GM12878 (cell line): ENCODE measurements around the gene TGFB1. TPM values are rescaled to one million over a fixed set of nuclear protein-coding genes. Genes with fewer than 3 reads are reported as not detected.

ENCODE experiments used
- ATAC-seq: fragments of 200-7000 bp; cut with Tn5 transposase; 3 replicates; pipeline ENCODE4 v1.9.1; 2020; ENCODE audit warnings: mild to moderate bottlenecking, moderate library complexity
- BruUV-seq: library from RNA; stranded (reverse); fragments of 400-500 nt; replicated peaks from 2 replicates; lab custom pipeline; 2021; lab: Mats Ljungman, UMichigan
- CTCF ChIA-PET: fragments of 300-600 bp; sonication (Branson Sonifier 250); formaldehyde crosslinking; extraction: SDS; loops from one replicate; lab custom pipeline; 2021; ENCODE audit warnings: inconsistent platforms; lab: Yijun Ruan, JAX
- POLR2A ChIA-PET: fragments of 350-600 bp; formaldehyde crosslinking; extraction: SDS; loops from one replicate; lab custom pipeline; 2021; ENCODE audit warnings: inconsistent platforms; lab: Charles Lee
- RAD21 ChIA-PET: fragments of 300-600 bp; sonication (Branson Sonifier 250); formaldehyde crosslinking; loops from one replicate; lab custom pipeline; 2023; ENCODE audit warnings: antibody characterized with exemption; ENCODE audit not compliant: unreplicated experiment; lab: Charles Lee
- SMC1A ChIA-PET: fragments of 300-600 bp; sonication (Branson Sonifier 250); formaldehyde crosslinking; loops from one replicate; lab custom pipeline; 2023; ENCODE audit not compliant: unreplicated experiment, uncharacterized antibody; lab: Charles Lee
- DNase-seq: peaks from one replicate; pipeline ENCODE4 v3.0.0-alpha.2; 2011; ENCODE audit warnings: low read depth, low spot score
- FAIRE-seq: peaks from 3 replicates; lab custom pipeline; 2011; peaks lifted over from hg19 to GRCh38; lab: Jason Lieb, UNC
- H2AFZ ChIP-seq: 2 replicates; pipeline ENCODE4 v1.6.0; 2011; ENCODE audit warnings: low read depth, low read length, control low read depth; ENCODE audit not compliant: control insufficient read depth
- H3K27ac ChIP-seq: 2 replicates; pipeline ENCODE4 v1.5.1; 2011; ENCODE audit warnings: control low read depth; ENCODE audit not compliant: control insufficient read depth, insufficient read depth
- H3K27me3 ChIP-seq, 2 experiments: replicated peaks in 1 of 2; 2 replicates each; pipeline versions ENCODE4 v1.6.0 to v1.6.1; 2011; ENCODE audit warnings: low read length in 1 of 2; ENCODE audit not compliant: control insufficient read depth in 2 of 2, insufficient read depth in 2 of 2
- H3K36me3 ChIP-seq, 2 experiments: 2 replicates each; pipeline ENCODE4 v1.5.1; 2011; ENCODE audit warnings: low read length in 1 of 2; ENCODE audit not compliant: control insufficient read depth in 2 of 2, insufficient read depth in 2 of 2
- H3K4me1 ChIP-seq: 2 replicates; pipeline ENCODE4 v1.6.1; 2011; ENCODE audit warnings: mild to moderate bottlenecking, low read length, moderate library complexity, mixed read lengths; ENCODE audit not compliant: control insufficient read depth, insufficient read depth
- H3K4me2 ChIP-seq: 2 replicates; pipeline ENCODE4 v1.6.0; 2011; ENCODE audit warnings: control low read depth; ENCODE audit not compliant: control insufficient read depth, insufficient read depth
- H3K4me3 ChIP-seq: fragments of 200-600 bp; sonication (generic); 2 replicates; pipeline ENCODE4 v1.5.1; 2016
- H3K79me2 ChIP-seq: 2 replicates; pipeline ENCODE4 v1.6.0; 2011; ENCODE audit warnings: low read length; ENCODE audit not compliant: control insufficient read depth, insufficient read depth
- H3K9ac ChIP-seq: 2 replicates; pipeline ENCODE4 v1.8.0; 2011; ENCODE audit warnings: low read length, control low read depth, mixed read lengths; ENCODE audit not compliant: control insufficient read depth, insufficient read depth
- H3K9me3 ChIP-seq: replicated peaks from 3 replicates; pipeline ENCODE4 v1.5.1; 2011; ENCODE audit warnings: mild to moderate bottlenecking, low read length; ENCODE audit not compliant: control insufficient read depth, insufficient read depth
- H4K20me1 ChIP-seq: 2 replicates; pipeline ENCODE4 v1.6.0; 2011; ENCODE audit not compliant: control insufficient read depth, insufficient read depth
- JUND ChIP-seq: IDR thresholded peaks from 2 replicates; pipeline ENCODE4 v1.6.1; 2012; ENCODE audit warnings: low read depth, mild to moderate bottlenecking, low read length, improper control_type of control experiment, moderate library complexity
- KAT2A ChIP-seq: conservative IDR thresholded peaks from 2 replicates; pipeline ENCODE4 v1.6.1; 2011; ENCODE audit warnings: low read depth, low read length; ENCODE audit not compliant: control insufficient read depth
- ZNF384 ChIP-seq: IDR thresholded peaks from 2 replicates; pipeline ENCODE4 v1.6.1; 2012; ENCODE audit warnings: low read depth, mild to moderate bottlenecking, low read length, improper control_type of control experiment, borderline replicate concordance
- WGBS: methylation state at CpG from one replicate; pipeline ENCODE4 v1.1.6; 2016; ENCODE audit warnings: low lambda C conversion rate; ENCODE audit not compliant: insufficient replicate concordance, insufficient coverage; ENCODE audit errors: missing lambda C conversion rate; 5-methylcytosine and 5-hydroxymethylcytosine counted together
- in situ Hi-C: fragments of 300-500 bp; cut with MboI; formaldehyde crosslinking; loops from 9 replicates; pipeline ENCODE4 v1.14.3; 2018; ENCODE audit warnings: mixed read lengths
- intact Hi-C: fragments of 100-400 bp; cut with micrococcal nuclease; formaldehyde crosslinking; loops from one replicate; pipeline ENCODE4 v1.14.2; 2022; ENCODE audit not compliant: unreplicated experiment
- polyA plus RNA-seq, 11 experiments: library from polyadenylated mRNA; depleted of rRNA in 4 of 11; unstranded in 6 of 11; stranded (reverse) in 5 of 11; fragments of >200 nt; fragmentation: Nextera tagmentation in 4 of 11; fragmentation: Illumina TruSeq in 1 of 11; extraction: Ambion mirVana in 4 of 11; extraction: Trizol in 1 of 11; gene quantifications; 1 replicate in 1 of 11; 2 replicates in 10 of 11; pipeline versions ENCODE4 v1.2.1 to v1.2.3, GENCODE V29; 2011 to 2016; ENCODE audit warnings: inconsistent platforms in 2 of 11, missing spikeins in 2 of 11, low read depth in 1 of 11
- total RNA-seq, 4 experiments: library from RNA; depleted of rRNA in 3 of 4; stranded (reverse); fragments of >200 nt in 3 of 4; fragmentation: Illumina TruSeq in 1 of 4; extraction: Trizol in 1 of 4; gene quantifications; 2 replicates each; pipeline versions ENCODE4 v1.2.1 to v1.2.3, GENCODE V29; 2013 to 2021

Gene TGFB1
- total and polyA plus RNA-seq, 10 of the 15 experiments (the other 5 are each of a cell fraction or from before 2014, with no cell fraction given): 0.23 to 120 (median 10.9) TPM

- no peak overlapping the region for H2AFZ ChIP-seq
- no peaks in the 10 kb centered on the region; a peak in 1 of 4 replicates for H3K36me3 ChIP-seq
- TF ChIP-seq KAT2A (no peak), ZNF384 (peak; percentile 65; the same call in 1 of the 2 replicates)
- ATAC-seq (no peak), FAIRE-seq (no peak), DNase-seq (no peak)
- H3K9me3 ChIP-seq: no peaks in the 10 kb centered on the region
- ChIA-PET SMC1A (interaction anchor here (1.2 to 1.3 kb wide), 2 partner anchors 9 to 32 kb away, joined by 4 to 5 read pairs; no protein-coding TSS in a partner anchor), POLR2A (interaction anchor here (0.6 to 1.4 kb wide), 5 partner anchors 9 to 752 kb away, joined by 3 to 6 read pairs (median 4); partner anchors contain the start of gene B9D2), CTCF (interaction anchor here (0.9 to 1.4 kb wide), 3 partner anchors 9 to 41 kb away, joined by 3 read pairs; no protein-coding TSS in a partner anchor), RAD21 (no interaction called here)
- intact Hi-C loops (loop anchor here (5.0 kb wide), 1 partner anchor 137 kb away; the partner anchor contains the start of gene HNRNPUL1), in situ Hi-C loops (no loop called here)
- WGBS: 48% methylated on average over 3 of the region's 3 CpGs
- peak overlapping the region; percentile 89 for H3K4me2 ChIP-seq
- peaks cover 13% of the 10 kb centered on the region for H3K4me1 ChIP-seq
- no TSS peak for BruUV-seq
- no peaks in the 10 kb centered on the region for H3K27me3 ChIP-seq
- H4K20me1 ChIP-seq: no peaks in the 10 kb centered on the region
- peak overlapping the region; percentile 99 for H3K9ac ChIP-seq
- H3K79me2 ChIP-seq: peaks cover 47% of the 10 kb centered on the region
- peak overlapping the region; percentile 79 for H3K4me3 ChIP-seq
- no peak overlapping the region for H3K27ac ChIP-seq
Observed at GRCh38 chr19:41399091-41399490, 45.4 kb upstream of the TGFB1 start.

GRCh38 chr19:41398598-41398997 is 44.9 kb upstream of the TGFB1 start:
- FAIRE-seq (no peak), DNase-seq (no peak), ATAC-seq (no peak)
- intact Hi-C loops (loop anchor here (5.0 kb wide), 1 partner anchor 136 kb away; the partner anchor contains the start of gene HNRNPUL1), in situ Hi-C loops (no loop called here)
- peak overlapping the region; percentile 89 for H3K4me2 ChIP-seq
- TSS peak; percentile 79 for BruUV-seq
- H4K20me1 ChIP-seq: no peaks in the 10 kb centered on the region
- H3K79me2 ChIP-seq: peaks cover 51% of the 10 kb centered on the region
- POLR2A ChIA-PET: interaction anchor here (0.6 to 1.4 kb wide), 4 partner anchors 10 to 752 kb away, joined by 3 to 6 read pairs (median 4); partner anchors contain the start of gene B9D2
- WGBS: 4% methylated on average over 3 of the region's 3 CpGs
- H3K9me3 ChIP-seq: no peaks in the 10 kb centered on the region
- peak overlapping the region; percentile 99 for H3K27ac ChIP-seq
- no peak overlapping the region for H2AFZ ChIP-seq
- H3K27me3 ChIP-seq: no peaks in the 10 kb centered on the region
- no peak for TF ChIP-seq JUND
- no peaks in the 10 kb centered on the region; a peak in 1 of 4 replicates for H3K36me3 ChIP-seq
- CTCF ChIA-PET: interaction anchor here (0.9 to 1.4 kb wide), 3 partner anchors 10 to 42 kb away, joined by 3 read pairs; no protein-coding TSS in a partner anchor
- peak overlapping the region; percentile 79 for H3K4me3 ChIP-seq
- SMC1A ChIA-PET: interaction anchor here (1.2 to 1.3 kb wide), 2 partner anchors 9 to 33 kb away, joined by 4 to 5 read pairs; no protein-coding TSS in a partner anchor
- peaks cover 17% of the 10 kb centered on the region for H3K4me1 ChIP-seq
- peak overlapping the region; percentile 99 for H3K9ac ChIP-seq
- RAD21 ChIA-PET: no interaction called here
